ENCODE measurements around the gene PHLPP1.
"Not testable (repeated sequence)": the region's sequence is repeated elsewhere in the genome, so short reads cannot be mapped to it uniquely, and the experiment has no call there.

- not testable (repeated sequence) for TF ChIP-seq CTCF (conservative IDR thresholded peaks at IDR 0.05; ENCODE audit: low read depth, low read length); CEBPB (IDR thresholded peaks at IDR 0.05; ENCODE audit: low read depth, low read length); RAD21 (IDR thresholded peaks at IDR 0.05; ENCODE audit: low read length); SMC3 (IDR thresholded peaks at IDR 0.05; ENCODE audit: low read depth, low read length); USF2 (IDR thresholded peaks at IDR 0.05; ENCODE audit: low read depth, low read length); MXI1 (IDR thresholded peaks at IDR 0.05; ENCODE audit: borderline replicate concordance, low read depth, low read length); RFX5 (IDR thresholded peaks at IDR 0.05; ENCODE audit: low read depth, low read length); BHLHE40 (IDR thresholded peaks at IDR 0.05; ENCODE audit: low read depth, low read length); NFE2L2 (IDR thresholded peaks at IDR 0.05; ENCODE audit: low read depth, low read length)
Observed at GRCh38 chr18:62913824-62914223, 198.5 kb downstream of the PHLPP1 start.

All from IMR-90 (cell line).